ENCODE results near the gene ZNF580. TPM values are rescaled to one million over a fixed set of nuclear protein-coding genes. Genes with fewer than 3 reads are reported as not detected.

The ZNF580 gene
- total RNA-seq, 1 donor from 2014 or later = 7.5 TPM

DNA sequence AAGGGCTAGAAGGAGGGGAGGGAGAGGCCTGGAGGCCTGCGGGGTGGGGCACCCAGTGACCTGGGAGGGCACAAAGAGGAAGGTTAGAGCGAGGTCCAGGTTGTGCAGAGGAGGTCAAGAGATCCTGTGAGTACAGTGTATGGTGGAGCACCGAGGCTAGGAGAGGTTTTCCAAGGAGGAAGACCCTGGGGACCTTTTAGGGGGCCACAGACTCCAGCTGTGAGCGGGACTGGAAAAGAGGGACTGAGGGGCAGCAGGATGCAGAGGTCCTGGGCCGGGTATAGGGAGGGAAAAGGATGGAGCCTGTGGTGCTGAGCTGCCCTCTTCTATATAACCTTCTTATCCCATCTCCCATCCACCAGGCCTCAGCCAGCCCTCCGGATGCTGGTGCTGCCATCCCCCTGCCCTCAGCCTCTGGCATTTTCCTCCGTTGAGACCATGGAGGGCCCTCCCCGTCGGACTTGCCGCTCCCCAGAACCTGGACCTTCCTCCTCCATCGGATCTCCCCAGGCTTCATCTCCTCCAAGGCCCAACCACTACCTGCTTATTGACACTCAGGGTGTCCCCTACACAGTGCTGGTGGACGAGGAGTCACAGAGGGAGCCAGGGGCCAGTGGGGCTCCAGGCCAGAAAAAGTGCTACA is 3.5 kb downstream of the ZNF580 start:
- DNase-seq (ENCODE audit: low spot score) (no peak), ATAC-seq (no peak)

GRCh38 chr19:55644842-55645511 is 4.2 kb downstream of the ZNF580 start:
- ATAC-seq (no peak), DNase-seq (ENCODE audit: low spot score) (no peak)

DNA sequence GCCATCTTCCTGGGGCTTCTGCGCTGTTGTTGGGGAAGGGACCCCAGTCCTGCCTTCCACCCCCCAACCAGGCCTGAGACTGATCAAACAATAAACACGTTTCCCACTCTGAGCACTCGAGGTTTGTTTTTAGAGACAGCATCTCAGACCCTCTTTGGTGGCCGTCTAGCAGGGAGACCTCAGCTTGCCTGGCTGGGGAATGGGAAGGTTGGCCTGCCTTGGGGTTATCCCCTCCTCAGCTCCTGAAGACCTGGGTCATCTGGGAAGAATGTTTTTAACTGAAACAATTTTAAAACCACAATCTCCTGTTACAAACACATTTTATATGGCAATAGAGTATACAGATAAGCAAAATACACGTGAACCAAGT is 4.7 kb downstream of the ZNF580 start:
- DNase-seq (ENCODE audit: low spot score) (no peak), ATAC-seq (no peak)

DNA sequence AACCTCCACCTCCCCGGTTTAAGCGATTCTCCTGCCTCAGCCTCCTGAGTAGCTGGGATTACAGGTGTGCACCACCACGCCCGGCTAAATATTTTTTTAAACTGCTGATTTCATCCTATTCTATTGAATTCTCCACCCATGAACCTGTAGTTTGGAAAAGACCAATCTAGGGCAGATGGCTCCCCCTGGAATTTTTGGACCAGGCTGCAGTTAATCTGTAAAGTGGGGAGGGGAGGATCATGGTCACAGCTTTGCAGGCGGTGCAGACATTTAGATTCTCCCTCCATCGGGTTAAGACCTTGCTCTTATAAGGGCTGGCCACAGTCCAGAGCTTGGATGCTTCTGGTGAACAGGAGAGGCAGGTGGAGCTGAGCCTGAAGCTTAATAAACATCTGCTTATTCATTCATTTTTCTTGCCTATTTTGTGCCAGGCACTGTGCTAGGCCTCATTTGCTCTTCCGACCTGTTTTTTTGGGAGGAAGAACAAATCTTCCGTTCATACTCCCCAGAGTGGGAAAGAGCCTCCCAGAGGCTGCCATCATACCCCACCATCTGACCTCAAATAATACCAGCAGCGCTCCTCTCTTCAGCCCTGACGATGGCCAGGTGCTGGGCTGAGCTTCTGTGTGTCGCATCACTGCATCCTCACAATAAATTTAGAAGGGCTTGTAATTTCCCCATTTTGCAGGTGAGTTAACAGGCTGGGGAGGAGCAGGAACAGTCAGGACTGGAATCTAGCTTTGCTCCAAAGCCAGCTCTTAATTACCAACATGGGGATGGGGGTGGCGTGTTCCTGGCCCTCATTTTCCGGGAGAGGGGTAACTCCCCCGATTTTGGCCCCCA is 6.3 kb downstream of the ZNF580 start:
- DNase-seq (ENCODE audit: low spot score) (no peak), ATAC-seq (no peak)

- peak; percentile 76 for ATAC-seq
- peak; percentile 78 for DNase-seq (ENCODE audit: low spot score)
These were observed 7.2 kb downstream of the ZNF580 start, which contains the start of gene CCDC106 for GRCh38 chr19:55647732-55648584. CCDC106 (plus strand) TSS chr19:55648212; CDS start chr19:55649047, 835 bp downstream.

- ATAC-seq (no peak), DNase-seq (ENCODE audit: low spot score) (no peak)
These were observed 7.9 kb downstream of the ZNF580 start for GRCh38 chr19:55648585-55649267.

- ATAC-seq (no peak), DNase-seq (ENCODE audit: low spot score) (no peak)
These were observed 8.7 kb downstream of the ZNF580 start for GRCh38 chr19:55649268-55650125.

DNA sequence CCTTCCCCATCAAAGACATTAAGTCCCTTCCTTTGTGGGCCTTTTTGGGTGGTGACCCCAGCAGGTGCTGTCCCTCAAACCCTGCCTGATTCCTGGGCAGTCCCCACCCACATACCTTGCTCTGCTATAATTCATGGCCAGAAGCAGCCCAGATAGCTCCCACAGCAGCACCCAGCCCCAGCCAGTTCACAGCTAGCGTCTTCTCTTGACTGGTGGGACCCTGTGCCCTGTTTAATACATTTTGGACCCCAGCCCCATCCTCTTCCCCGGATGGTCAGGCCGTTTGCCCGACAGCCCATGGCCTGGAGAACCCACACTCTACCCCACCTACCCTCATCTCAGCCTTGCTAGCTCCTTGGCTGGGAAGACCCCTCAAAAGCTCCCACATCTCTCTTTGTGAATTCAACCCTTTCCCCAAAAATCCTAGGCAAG is 9.3 kb downstream of the ZNF580 start:
- DNase-seq (ENCODE audit: low spot score) (no peak), ATAC-seq (no peak)

DNA sequence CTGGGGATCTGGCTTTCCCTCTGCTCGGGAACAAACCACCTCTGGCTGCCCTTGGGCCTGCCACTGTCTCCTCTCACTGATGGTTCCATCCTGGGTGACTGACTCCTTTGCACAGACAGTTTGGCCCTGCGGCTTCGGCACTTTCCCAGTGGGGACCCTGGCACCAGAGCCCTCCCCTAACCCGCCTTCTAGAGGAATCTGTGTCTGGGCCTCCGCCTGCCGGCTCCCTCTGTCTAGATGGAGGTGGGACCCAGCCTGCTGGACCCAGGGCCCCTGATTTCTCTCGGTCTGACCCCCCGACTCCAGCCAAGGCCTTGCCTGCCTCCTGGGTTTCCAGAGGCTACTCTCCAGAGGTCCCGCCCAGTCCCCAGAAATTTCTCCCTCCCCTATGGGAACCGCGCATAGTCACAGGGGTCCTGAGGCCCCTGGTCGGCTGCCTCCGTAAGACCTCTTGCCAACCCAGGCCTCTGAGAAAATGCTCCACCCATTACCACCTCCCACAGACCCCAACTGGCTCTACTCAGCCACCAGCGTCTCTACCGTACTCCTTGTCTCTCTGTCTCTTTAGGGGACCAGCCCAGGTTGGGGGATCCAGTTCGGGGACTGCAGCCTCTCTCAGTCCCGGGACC is 9.9 kb downstream of the ZNF580 start:
- no peak for DNase-seq (ENCODE audit: low spot score)

DNA sequence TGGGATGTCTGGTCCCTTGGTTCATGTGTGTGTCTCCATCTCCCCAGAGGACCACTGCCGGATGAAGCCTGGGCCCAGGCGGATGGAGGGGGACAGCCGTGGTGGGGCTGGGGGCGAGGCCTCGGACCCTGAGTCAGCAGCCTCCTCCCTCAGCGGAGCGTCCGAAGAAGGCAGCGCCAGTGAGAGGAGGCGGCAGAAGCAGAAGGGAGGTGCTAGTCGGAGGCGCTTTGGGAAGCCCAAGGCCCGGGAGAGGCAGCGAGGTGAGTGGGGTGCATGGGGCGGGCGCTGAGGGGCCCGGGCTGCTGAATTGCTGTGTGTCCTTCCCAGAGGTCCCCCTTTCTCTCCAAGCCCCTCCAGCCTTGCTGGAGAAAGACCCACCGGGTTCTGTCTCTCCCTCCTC is 10.4 kb downstream of the ZNF580 start:
- DNase-seq (ENCODE audit: low spot score) (no peak), ATAC-seq (no peak)

More for the DNA sequence above, 9.9 kb downstream of the ZNF580 start:
- no peak for ATAC-seq

- DNase-seq (ENCODE audit: low spot score) = no peak
- ATAC-seq = no peak
These were observed 11.7 kb downstream of the ZNF580 start for GRCh38 chr19:55652311-55653128.

- ATAC-seq (peak; percentile 75), DNase-seq (ENCODE audit: low spot score) (peak; percentile 98)
These were observed 13.0 kb downstream of the ZNF580 start for GRCh38 chr19:55653651-55654322.

DNA sequence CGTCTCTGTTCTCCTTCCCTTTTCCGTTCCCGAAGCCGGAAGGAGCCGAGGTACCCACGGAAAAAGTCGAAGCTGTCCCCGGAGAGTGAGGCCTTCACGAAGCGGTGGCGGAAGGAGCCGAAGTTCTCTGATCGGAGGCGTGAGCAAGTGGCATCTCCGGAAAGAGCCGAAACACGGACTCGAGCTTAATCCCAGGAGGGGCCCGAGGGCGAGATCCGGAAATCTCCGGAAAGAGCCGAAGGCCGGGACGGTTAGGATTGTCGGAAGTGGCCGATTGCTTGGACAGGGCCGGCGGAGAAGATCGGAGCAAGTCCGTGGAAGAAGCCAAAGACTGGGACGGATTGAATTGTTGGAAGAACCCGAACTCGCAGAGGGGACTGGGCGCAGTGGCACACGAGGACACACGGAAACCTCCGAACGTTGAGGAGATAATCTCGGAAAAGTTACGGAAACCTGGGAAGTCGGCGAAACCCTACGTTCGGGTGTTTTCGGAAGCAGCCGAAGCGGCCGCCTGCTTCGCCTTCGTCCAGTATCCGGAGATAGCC is 13.6 kb downstream of the ZNF580 start:
- DNase-seq (ENCODE audit: low spot score) = peak; percentile 100
- ATAC-seq = peak; percentile 79

DNA sequence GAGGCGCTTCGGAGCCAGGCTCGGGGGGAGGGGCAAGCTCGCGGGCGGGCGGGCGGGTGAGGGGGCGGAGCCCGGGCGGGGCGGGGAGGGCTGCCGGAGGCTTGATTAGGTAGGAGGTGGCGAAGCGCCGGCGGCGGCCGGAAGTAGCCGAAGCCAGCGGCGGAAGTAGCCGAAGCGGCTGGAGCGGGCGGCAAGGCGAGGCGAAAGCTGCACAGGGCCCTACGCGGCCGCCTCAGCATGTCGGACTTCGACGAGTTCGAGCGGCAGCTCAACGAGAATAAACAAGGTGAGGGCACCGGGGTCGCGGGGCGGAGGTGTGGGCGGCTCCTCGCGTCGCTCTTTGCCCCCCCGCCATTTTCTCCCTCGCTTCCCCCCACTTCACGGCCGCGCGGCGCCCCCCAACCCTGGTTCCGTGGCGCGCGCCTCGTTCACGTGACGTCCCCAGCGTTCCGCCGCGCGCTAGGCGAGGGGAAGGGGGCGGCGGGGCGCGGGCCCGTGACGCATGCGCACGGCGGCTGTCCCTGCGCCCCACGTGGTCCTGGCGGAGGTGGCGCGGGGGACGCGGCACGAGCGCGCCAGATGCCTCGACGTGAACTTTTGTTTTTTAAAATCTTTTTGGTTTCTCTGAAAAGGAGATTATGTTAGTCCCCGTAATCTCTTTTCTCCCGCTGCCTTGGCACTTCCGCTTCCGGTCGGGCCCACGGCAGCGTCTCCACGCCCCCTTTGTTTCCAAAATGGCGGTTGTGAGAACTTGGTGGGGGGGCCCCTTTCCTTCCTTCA is 14.3 kb downstream of the ZNF580 start, which contains the start of gene U2AF2:
TSS of gene U2AF2 (plus strand) at position 168 of the 780 bp plus-strand sequence. CDS start at position 238, 70 bp downstream.
- peak; percentile 70 for ATAC-seq
- DNase-seq (ENCODE audit: low spot score) = peak; percentile 97

DNA sequence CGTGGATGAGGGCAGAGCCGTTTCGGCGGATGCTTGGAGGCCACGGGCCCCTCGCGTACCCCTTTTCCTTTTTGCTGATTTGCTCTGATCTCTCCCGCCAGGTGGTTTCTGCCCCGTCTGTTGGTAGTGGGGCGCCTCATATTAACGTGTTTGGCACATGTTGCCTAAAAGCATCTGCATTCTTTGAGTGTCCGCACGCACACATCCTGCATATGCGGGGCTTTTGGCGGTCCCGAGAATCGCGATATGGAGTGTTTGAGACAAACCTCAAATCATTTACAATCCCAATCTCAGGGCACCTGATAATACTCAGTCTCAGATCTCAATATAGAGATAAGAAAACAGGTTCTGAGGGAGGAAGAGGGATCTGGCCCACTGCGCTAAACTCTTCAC is 14.8 kb downstream of the ZNF580 start:
- DNase-seq (ENCODE audit: low spot score) = no peak
- ATAC-seq = no peak

DNA sequence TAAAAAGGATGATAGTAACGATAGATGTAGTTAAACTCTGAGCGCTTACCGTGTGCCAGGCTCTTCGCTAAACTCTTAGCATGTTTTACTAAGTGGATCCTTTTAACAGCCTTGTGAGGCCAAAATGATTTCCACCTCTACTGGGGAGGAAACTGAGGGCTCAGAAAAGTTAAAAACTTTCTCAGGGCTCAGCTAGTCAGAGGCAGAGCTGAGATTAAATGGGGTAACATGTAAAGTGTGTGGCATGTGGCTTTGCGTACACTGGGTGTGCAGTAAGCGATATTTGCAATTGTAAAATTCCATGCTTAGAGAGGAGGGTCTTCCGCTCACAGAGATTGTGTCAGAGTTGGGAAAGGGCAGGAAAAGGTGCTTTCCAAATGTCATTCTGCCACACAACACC is 15.8 kb downstream of the ZNF580 start:
- ATAC-seq = no peak
- DNase-seq (ENCODE audit: low spot score) = no peak

Measured in left lobe of liver (tissue), 2 donors.